Mesenchymal stem cell (in vitro differentiated cells and primary cell): Measurements from ENCODE around the gene STK4.

Experiments
- DNase-seq: peaks from one replicate; pipeline ENCODE4 v3.0.0-alpha.2; 2013
- H2AFZ ChIP-seq: one replicate; pipeline ENCODE4 v1.6.1; 2013; ENCODE audit warnings: low read depth, mild to moderate bottlenecking, control low read depth, inconsistent platforms, low read length, moderate library complexity
- H2AK5ac ChIP-seq: 2 replicates; pipeline ENCODE4 v1.6.1; 2013; ENCODE audit warnings: low read length, moderate library complexity, mild to moderate bottlenecking, inconsistent platforms; ENCODE audit not compliant: severe bottlenecking
- H2BK120ac ChIP-seq: one replicate; pipeline ENCODE4 v1.6.1; 2013; ENCODE audit warnings: low read depth, mild to moderate bottlenecking, inconsistent platforms, low read length, moderate library complexity
- H2BK12ac ChIP-seq, 2 experiments: one replicate each; pipeline ENCODE4 v1.6.1; 2013; ENCODE audit warnings: inconsistent platforms in 2 of 2, low read length in 2 of 2, mild to moderate bottlenecking in 2 of 2, moderate library complexity in 2 of 2, control low read depth in 1 of 2
- H2BK15ac ChIP-seq: one replicate; pipeline ENCODE4 v1.6.1; 2013; ENCODE audit warnings: mild to moderate bottlenecking, low read depth, inconsistent platforms; ENCODE audit not compliant: poor library complexity, severe bottlenecking
- H2BK5ac ChIP-seq: 2 replicates; pipeline ENCODE4 v1.6.1; 2013; ENCODE audit warnings: low read depth, mild to moderate bottlenecking, low read length, control low read depth, inconsistent platforms; ENCODE audit not compliant: poor library complexity, severe bottlenecking
- H3K14ac ChIP-seq, 2 experiments: one replicate each; pipeline ENCODE4 v1.6.1; 2013; ENCODE audit warnings: inconsistent platforms in 2 of 2, low read length in 2 of 2, control low read depth in 1 of 2, mild to moderate bottlenecking in 1 of 2, moderate library complexity in 1 of 2
- H3K18ac ChIP-seq, 2 experiments: one replicate each; pipeline ENCODE4 v1.6.1; 2013; ENCODE audit warnings: inconsistent platforms in 2 of 2, low read length in 2 of 2, control low read depth in 1 of 2, low read depth in 1 of 2, mild to moderate bottlenecking in 1 of 2
- H3K23ac ChIP-seq, 2 experiments: one replicate each; pipeline ENCODE4 v1.6.1; 2013; ENCODE audit warnings: inconsistent platforms in 2 of 2, low read length in 2 of 2, mild to moderate bottlenecking in 2 of 2, moderate library complexity in 2 of 2, control low read depth in 1 of 2
- H3K27ac ChIP-seq: 2 replicates; pipeline ENCODE4 v1.5.1; 2013; ENCODE audit warnings: mild to moderate bottlenecking, moderate library complexity, low read length, control low read depth, inconsistent platforms; ENCODE audit not compliant: poor library complexity, severe bottlenecking
- H3K27me3 ChIP-seq, 2 experiments: 2 replicates each; pipeline versions ENCODE4 v1.6.1 to v1.7.0; 2013; ENCODE audit warnings: low read length in 2 of 2, mild to moderate bottlenecking in 2 of 2, moderate library complexity in 2 of 2, control low read depth in 1 of 2, inconsistent platforms in 1 of 2; ENCODE audit not compliant: control insufficient read depth in 1 of 2, insufficient read depth in 1 of 2
- H3K36me3 ChIP-seq, 2 experiments: 2 replicates each; pipeline versions ENCODE4 v1.6.1 to v1.7.0; 2013; ENCODE audit warnings: low read length in 2 of 2, control low read depth in 1 of 2, inconsistent platforms in 1 of 2, low read depth in 1 of 2, mild to moderate bottlenecking in 1 of 2; ENCODE audit not compliant: insufficient read depth in 2 of 2, control insufficient read depth in 1 of 2
- H3K4ac ChIP-seq, 2 experiments: one replicate each; pipeline ENCODE4 v1.6.1; 2013; ENCODE audit warnings: inconsistent platforms in 2 of 2, low read length in 2 of 2, mild to moderate bottlenecking in 2 of 2, moderate library complexity in 2 of 2, control low read depth in 1 of 2, low read depth in 1 of 2
- H3K4me1 ChIP-seq: 2 replicates; pipeline ENCODE4 v1.6.1; 2013; ENCODE audit warnings: low read depth, low read length, control low read depth; ENCODE audit not compliant: control insufficient read depth, insufficient read depth
- H3K4me2 ChIP-seq: 2 replicates; pipeline ENCODE4 v1.6.1; 2013; ENCODE audit warnings: low read length, mild to moderate bottlenecking, inconsistent platforms; ENCODE audit not compliant: poor library complexity, severe bottlenecking
- H3K4me3 ChIP-seq, 2 experiments: 2 replicates each; pipeline versions ENCODE4 v1.5.1 to v1.7.0; 2013; ENCODE audit warnings: low read length in 2 of 2, mild to moderate bottlenecking in 2 of 2, control low read depth in 1 of 2, low read depth in 1 of 2; ENCODE audit not compliant: insufficient read depth in 1 of 2
- H3K79me1 ChIP-seq: replicated peaks from 2 replicates; pipeline ENCODE4 v1.6.1; 2013; ENCODE audit warnings: mild to moderate bottlenecking, control low read depth, low read length, inconsistent platforms; ENCODE audit not compliant: poor library complexity, severe bottlenecking
- H3K9ac ChIP-seq: 2 replicates; pipeline ENCODE4 v1.7.0; 2013; ENCODE audit warnings: mild to moderate bottlenecking, low read length, moderate library complexity
- H3K9me3 ChIP-seq: 2 replicates; pipeline ENCODE4 v1.7.0; 2013; ENCODE audit warnings: mild to moderate bottlenecking, low read length; ENCODE audit not compliant: control insufficient read depth
- H4K8ac ChIP-seq: one replicate; pipeline ENCODE4 v1.6.1; 2013; ENCODE audit warnings: inconsistent platforms, mild to moderate bottlenecking, low read length, moderate library complexity
- H4K91ac ChIP-seq: one replicate; pipeline ENCODE4 v1.6.1; 2013; ENCODE audit warnings: mild to moderate bottlenecking, low read length, inconsistent platforms
- WGBS: methylation state at CpG from one replicate; pipeline ENCODE4 v1.1.7; 2013; ENCODE audit warnings: mixed read lengths; 5-methylcytosine and 5-hydroxymethylcytosine counted together

Gene STK4

DNA sequence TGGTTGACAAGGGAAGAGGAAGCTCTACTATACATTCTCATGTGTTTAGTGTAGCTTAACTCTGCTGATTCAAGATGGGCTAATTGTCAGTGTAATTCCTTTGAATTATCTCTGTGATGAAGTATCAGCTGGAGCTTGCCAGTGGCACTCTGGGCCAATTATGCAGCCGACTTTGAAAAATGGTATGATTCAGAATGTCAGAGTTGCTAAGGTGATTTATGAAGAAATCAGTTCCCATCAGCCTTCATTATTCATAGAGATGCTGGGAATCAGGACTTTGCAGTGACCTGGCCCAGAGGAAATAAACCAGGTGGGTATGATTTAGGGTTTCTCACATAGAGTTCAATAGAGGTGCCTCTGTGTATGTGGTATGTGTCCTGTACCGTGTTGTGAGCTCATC lies 101.2 kb downstream of the STK4 start:
- H3K79me1 ChIP-seq = peaks cover 26% of the 10 kb centered on the region
- peak; percentile 17 for DNase-seq
- no peak overlapping the region for H3K4me2 ChIP-seq
- peaks cover 2 to 6% of the 10 kb centered on the region in 2 experiments for H3K36me3 ChIP-seq
- H3K27me3 ChIP-seq = no peaks in the 10 kb centered on the region
- H2AFZ ChIP-seq = no peak overlapping the region
- no peak overlapping the region for H2BK12ac ChIP-seq
- H3K14ac ChIP-seq = no peak overlapping the region
- H2BK5ac ChIP-seq = no peak overlapping the region
- no peak overlapping the region for H3K18ac ChIP-seq
- no peak overlapping the region for H3K4ac ChIP-seq
- no peak overlapping the region for H2AK5ac ChIP-seq
- H3K4me1 ChIP-seq = no peaks in the 10 kb centered on the region
- H4K91ac ChIP-seq = no peak overlapping the region
- no peaks in the 10 kb centered on the region for H3K9me3 ChIP-seq
- H3K9ac ChIP-seq = no peak overlapping the region
- H3K23ac ChIP-seq = no peak overlapping the region
- H3K27ac ChIP-seq = no peak overlapping the region
- 58% methylated on average over 1 of the region's 2 CpGs for WGBS
- no peak overlapping the region for H3K4me3 ChIP-seq
- H4K8ac ChIP-seq = no peak overlapping the region
- no peak overlapping the region for H2BK120ac ChIP-seq
- no peak overlapping the region for H2BK15ac ChIP-seq

DNA sequence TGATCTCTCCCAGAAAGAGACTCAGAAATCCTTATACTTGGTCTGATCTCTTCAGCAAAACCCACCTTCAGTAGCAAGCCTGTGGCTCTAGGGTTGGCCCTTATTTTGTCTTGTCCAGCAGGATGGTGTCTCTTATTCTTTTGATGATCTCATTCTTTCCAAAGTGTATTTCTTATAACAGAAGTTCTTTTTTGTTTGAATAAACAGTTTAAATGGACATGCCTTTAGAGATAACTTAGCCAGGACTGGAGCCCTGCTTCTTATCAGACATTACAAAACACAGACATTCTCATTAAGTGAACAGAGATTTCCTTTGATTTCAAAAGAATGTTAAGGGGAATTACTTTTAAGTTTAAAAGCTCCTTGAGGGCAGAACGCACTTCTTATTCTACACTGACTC lies 102.9 kb downstream of the STK4 start:
- no peaks in the 10 kb centered on the region for H3K27me3 ChIP-seq
- no peak overlapping the region for H2BK120ac ChIP-seq
- H3K23ac ChIP-seq = no peak overlapping the region
- peak; percentile 32 for DNase-seq
- no peak overlapping the region for H4K91ac ChIP-seq
- no peak overlapping the region for H2AK5ac ChIP-seq
- no peak overlapping the region for H3K4me2 ChIP-seq
- H3K18ac ChIP-seq = no peak overlapping the region
- peaks cover 36% of the 10 kb centered on the region for H3K79me1 ChIP-seq
- H3K9me3 ChIP-seq = no peaks in the 10 kb centered on the region
- H3K4me3 ChIP-seq = no peak overlapping the region
- H2AFZ ChIP-seq = no peak overlapping the region
- peaks cover 1% of the 10 kb centered on the region for H3K4me1 ChIP-seq
- no peak overlapping the region for H2BK15ac ChIP-seq
- no peak overlapping the region for H2BK12ac ChIP-seq
- no peak overlapping the region for H3K27ac ChIP-seq
- H3K4ac ChIP-seq = no peak overlapping the region
- H2BK5ac ChIP-seq = no peak overlapping the region
- H3K36me3 ChIP-seq = peaks cover 2 to 11% of the 10 kb centered on the region in 2 experiments
- no peak overlapping the region for H3K9ac ChIP-seq
- no CpG with 5 or more reads among the region's 1 CpG for WGBS
- H3K14ac ChIP-seq = no peak overlapping the region
- no peak overlapping the region for H4K8ac ChIP-seq

DNA sequence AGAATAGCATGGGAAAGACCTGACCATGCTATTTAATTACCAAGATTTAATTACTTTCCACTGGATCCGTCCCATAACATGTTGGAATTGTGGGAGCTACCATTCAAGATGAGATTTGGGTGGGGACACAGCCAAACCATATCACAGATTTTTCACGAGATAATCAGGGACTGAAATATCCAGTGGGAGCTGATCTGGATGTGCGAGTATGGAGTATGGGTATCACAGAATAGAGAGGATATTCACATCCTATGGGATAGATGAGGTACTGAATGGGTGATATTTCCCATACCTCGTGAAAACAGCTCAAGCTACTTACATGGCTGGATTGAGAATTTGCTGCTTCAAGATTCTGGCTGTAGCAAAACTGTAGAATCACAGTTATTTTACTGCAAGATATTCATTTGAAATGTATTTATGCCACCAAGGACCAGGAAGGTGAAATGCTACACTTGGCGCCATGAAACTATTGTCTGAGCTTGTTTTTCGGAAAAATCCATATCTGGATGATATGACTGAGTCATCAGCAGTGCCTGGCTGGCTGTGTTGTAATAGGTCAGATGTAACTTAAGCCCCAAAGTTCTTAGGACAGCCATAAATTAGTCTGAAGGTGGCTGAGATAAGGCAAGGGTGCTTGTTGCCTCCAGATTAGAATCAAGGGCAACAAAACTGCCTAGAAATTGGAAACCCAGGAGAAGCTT lies 104.8 kb downstream of the STK4 start:
- Histone ChIP-seq H2AK5ac (no peak overlapping the region), H2BK12ac (no peak overlapping the region), H3K27me3 (no peaks in the 10 kb centered on the region), H4K91ac (no peak overlapping the region), H3K23ac (no peak overlapping the region), H2AFZ (no peak overlapping the region), H3K9ac (no peak overlapping the region), H3K27ac (no peak overlapping the region), H3K4me1 (peaks cover 1% of the 10 kb centered on the region), H3K9me3 (no peaks in the 10 kb centered on the region), H3K4me2 (no peak overlapping the region), H3K36me3 (peaks cover 12 to 26% of the 10 kb centered on the region in 2 experiments), H3K18ac (no peak overlapping the region), H4K8ac (no peak overlapping the region), H2BK15ac (no peak overlapping the region), H3K4me3 (no peak overlapping the region), H2BK120ac (no peak overlapping the region), H3K14ac (no peak overlapping the region), H3K4ac (no peak overlapping the region), H2BK5ac (no peak overlapping the region), H3K79me1 (peaks cover 39% of the 10 kb centered on the region)
- WGBS = 85% methylated on average over 6 of the region's 6 CpGs
- peak; percentile 29 for DNase-seq

DNA sequence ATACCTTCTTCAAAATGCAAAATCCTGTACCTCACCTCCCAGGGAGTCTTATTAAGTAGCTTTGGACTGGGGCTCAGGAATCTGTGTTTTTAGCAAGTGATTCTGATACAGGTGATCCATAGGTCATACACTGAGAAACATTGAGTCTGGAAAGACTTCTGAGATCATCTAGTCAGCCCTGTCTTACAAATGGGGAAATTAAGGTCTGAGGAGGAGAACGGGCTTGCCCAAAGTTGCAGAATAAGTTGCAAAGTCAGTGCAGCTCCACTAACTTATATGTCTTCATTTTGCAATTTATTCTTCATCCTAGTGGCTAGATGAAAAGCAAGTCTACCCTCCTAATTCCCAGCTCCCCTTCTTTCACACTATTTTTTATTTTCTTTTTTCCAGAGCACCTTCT lies 105.8 kb downstream of the STK4 start:
- no peak overlapping the region for H2AK5ac ChIP-seq

More for the DNA sequence above, 105.8 kb downstream of the STK4 start:
- Histone ChIP-seq H3K9me3 (no peaks in the 10 kb centered on the region), H2BK5ac (no peak overlapping the region), H2BK12ac (no peak overlapping the region), H3K79me1 (peaks cover 38% of the 10 kb centered on the region), H3K4me3 (no peak overlapping the region), H3K27me3 (no peaks in the 10 kb centered on the region), H3K4me2 (no peak overlapping the region), H3K27ac (no peak overlapping the region), H3K9ac (no peak overlapping the region), H3K18ac (no peak overlapping the region), H3K4me1 (peaks cover 1% of the 10 kb centered on the region), H3K23ac (no peak overlapping the region), H3K4ac (no peak overlapping the region), H2BK120ac (no peak overlapping the region), H2AFZ (no peak overlapping the region), H2BK15ac (no peak overlapping the region), H4K91ac (no peak overlapping the region), H3K14ac (no peak overlapping the region), H4K8ac (no peak overlapping the region), H3K36me3 (peaks cover 16 to 36% of the 10 kb centered on the region in 2 experiments)
- WGBS = 92% methylated on average over 1 of the region's 1 CpG
- DNase-seq = no peak
